ENCODE results near the gene SWAP70.

GRCh38 chr11:9775398-9775779 lies 111.5 kb downstream of the SWAP70 start:
- TF ChIP-seq TAF1 (IDR thresholded peaks at IDR 0.05; ENCODE audit: low read depth) (no peak), CREB1 (IDR thresholded peaks at IDR 0.05; ENCODE audit: low read depth) (no peak), RAD21 (IDR thresholded peaks at IDR 0.05; ENCODE audit: low read depth) (no peak), REST (IDR thresholded peaks at IDR 0.05; ENCODE audit: low read depth) (no peak), TCF12 (IDR thresholded peaks at IDR 0.05; ENCODE audit: low read depth) (no peak), EP300 (IDR thresholded peaks at IDR 0.05; ENCODE audit: borderline replicate concordance) (no peak), YY1 (IDR thresholded peaks at IDR 0.05; ENCODE audit: low read depth) (no peak), MAX (IDR thresholded peaks at IDR 0.05) (no peak), TEAD4 (IDR thresholded peaks at IDR 0.05) (no peak), NFIC (IDR thresholded peaks at IDR 0.05) (no peak), ZBTB7A (IDR thresholded peaks at IDR 0.05; ENCODE audit: low read depth) (no peak), FOXM1 (IDR thresholded peaks at IDR 0.05; ENCODE audit: borderline replicate concordance, low read depth) (no peak), USF1 (IDR thresholded peaks at IDR 0.05) (no peak), CEBPB (IDR thresholded peaks at IDR 0.05) (no peak)

All from Ishikawa (cell line).